Measurements from ENCODE around the gene SP2. TPM values are rescaled to one million over a fixed set of nuclear protein-coding genes. Genes with fewer than 3 reads are reported as not detected.

The SP2 gene
- total RNA-seq, 1 donor from 2014 or later = 12.1 TPM

DNA sequence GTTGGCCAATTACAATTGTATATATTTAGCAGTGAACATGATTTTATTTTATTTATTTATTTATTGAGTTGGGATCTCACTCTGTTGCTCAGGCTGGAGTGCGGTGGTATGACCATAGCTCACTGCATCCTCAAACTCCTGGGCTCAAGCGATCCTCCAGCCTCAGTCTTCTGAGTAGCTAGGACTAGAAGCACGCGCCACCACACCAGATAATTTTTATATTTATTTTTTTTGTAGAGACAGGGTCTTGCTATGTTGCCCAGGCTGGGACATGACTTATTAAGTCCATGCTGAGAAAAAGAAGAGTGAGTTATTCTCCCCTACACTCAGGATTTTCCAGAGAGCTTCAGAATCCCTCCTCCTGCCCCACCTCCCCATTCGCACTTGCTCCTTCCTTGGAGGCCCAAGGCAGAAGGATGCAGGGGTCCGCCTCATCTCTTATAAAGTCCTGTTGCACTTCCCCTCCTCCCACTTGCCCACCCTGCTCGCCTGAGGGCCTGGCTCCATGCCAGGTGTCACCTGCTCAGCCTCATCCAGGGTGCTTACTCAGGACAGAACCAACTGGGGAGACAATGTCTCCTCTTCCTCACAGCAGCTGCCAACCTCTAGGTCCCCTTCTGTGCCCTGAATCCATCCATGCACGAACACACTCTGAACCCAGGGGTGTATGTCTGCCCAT, 16.1 kb upstream of the SP2 start:
- FAIRE-seq = no peak
- Mint-ChIP-seq H3K4me1 (ENCODE audit: low read depth, unreplicated experiment) (peaks cover 18% of the 10 kb centered on the region), H3K27me3 (ENCODE audit: low read depth, unreplicated experiment) (peaks cover 22% of the 10 kb centered on the region), H3K36me3 (ENCODE audit: low read depth, unreplicated experiment) (no peaks in the 10 kb centered on the region), H3K9me3 (ENCODE audit: unreplicated experiment) (no peaks in the 10 kb centered on the region), H3K4me3 (ENCODE audit: unreplicated experiment) (no peak overlapping the region), H3K27ac (ENCODE audit: unreplicated experiment) (no peak overlapping the region)
- H3K27ac ChIP-seq (ENCODE audit: low read depth, low read length) = no peak overlapping the region
- H2AFZ ChIP-seq (ENCODE audit: low read depth, low read length) = no peak overlapping the region
- H3K4me1 ChIP-seq (ENCODE audit: insufficient read depth, low read length) = peaks cover 15% of the 10 kb centered on the region
- no peak overlapping the region for H3K4me3 ChIP-seq (ENCODE audit: insufficient read depth, low read depth, low read length)
- TF ChIP-seq EZH2 (IDR thresholded peaks at IDR 0.05; ENCODE audit: insufficient read depth, low read length) (no peak), CTCF (IDR thresholded peaks at IDR 0.05; ENCODE audit: insufficient read depth, low read depth, low read length) (no peak)
- H3K27me3 ChIP-seq (ENCODE audit: insufficient read depth, low read length) = peaks cover 10% of the 10 kb centered on the region
- H3K36me3 ChIP-seq (ENCODE audit: insufficient read depth, low read length) = no peaks in the 10 kb centered on the region
- H4K20me1 ChIP-seq (ENCODE audit: insufficient read depth, low read length) = no peaks in the 10 kb centered on the region
- H3K9me3 ChIP-seq (ENCODE audit: insufficient read depth, low read depth, low read length) = no peaks in the 10 kb centered on the region
- no peaks in the 10 kb centered on the region for H3K79me2 ChIP-seq (ENCODE audit: insufficient read depth, low read length)
- no peak overlapping the region for H3K9ac ChIP-seq (ENCODE audit: low read length)
- no peak for DNase-seq (ENCODE audit: low read depth)
- H3K4me2 ChIP-seq (ENCODE audit: low read length) = no peak overlapping the region

DNA sequence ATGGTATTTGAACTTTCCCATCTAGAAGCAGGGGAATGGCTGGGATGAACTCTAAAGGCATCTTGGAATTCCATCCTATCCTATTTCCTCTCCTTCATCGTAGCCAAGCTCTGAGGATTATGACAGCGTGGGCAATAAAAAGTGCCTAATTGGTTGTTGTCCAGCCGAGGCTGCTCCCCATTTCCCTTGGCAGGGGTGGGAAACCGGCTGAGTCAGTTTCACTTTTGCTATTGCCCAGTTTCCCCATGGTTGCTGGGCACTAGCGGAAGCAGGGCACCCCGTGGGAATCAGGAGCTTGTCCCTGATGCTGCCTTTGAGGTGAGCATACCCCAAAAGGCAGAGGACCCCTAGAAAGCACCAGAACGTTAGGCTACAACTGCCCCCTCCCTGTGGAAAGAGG, 13.8 kb upstream of the SP2 start:
- H3K27ac ChIP-seq (ENCODE audit: low read depth, low read length) = no peak overlapping the region
- TF ChIP-seq CTCF (IDR thresholded peaks at IDR 0.05; ENCODE audit: insufficient read depth, low read depth, low read length) = no peak
- TF ChIP-seq EZH2 (IDR thresholded peaks at IDR 0.05; ENCODE audit: insufficient read depth, low read length) = no peak
- H3K27me3 ChIP-seq (ENCODE audit: insufficient read depth, low read length) = peaks cover 7% of the 10 kb centered on the region
- FAIRE-seq = no peak
- no peak overlapping the region for H2AFZ ChIP-seq (ENCODE audit: low read depth, low read length)
- H3K9me3 ChIP-seq (ENCODE audit: insufficient read depth, low read depth, low read length) = no peaks in the 10 kb centered on the region
- no peaks in the 10 kb centered on the region for H3K36me3 ChIP-seq (ENCODE audit: insufficient read depth, low read length)
- H3K4me3 ChIP-seq (ENCODE audit: insufficient read depth, low read depth, low read length) = no peak overlapping the region
- Mint-ChIP-seq H3K4me1 (ENCODE audit: low read depth, unreplicated experiment) (peaks cover 18% of the 10 kb centered on the region), H3K27ac (ENCODE audit: unreplicated experiment) (no peak overlapping the region), H3K9me3 (ENCODE audit: unreplicated experiment) (no peaks in the 10 kb centered on the region), H3K27me3 (ENCODE audit: low read depth, unreplicated experiment) (peaks cover 22% of the 10 kb centered on the region), H3K4me3 (ENCODE audit: unreplicated experiment) (no peak overlapping the region), H3K36me3 (ENCODE audit: low read depth, unreplicated experiment) (no peaks in the 10 kb centered on the region)
- peaks cover 15% of the 10 kb centered on the region for H3K4me1 ChIP-seq (ENCODE audit: insufficient read depth, low read length)
- H3K4me2 ChIP-seq (ENCODE audit: low read length) = no peak overlapping the region
- H3K79me2 ChIP-seq (ENCODE audit: insufficient read depth, low read length) = no peaks in the 10 kb centered on the region
- no peaks in the 10 kb centered on the region for H4K20me1 ChIP-seq (ENCODE audit: insufficient read depth, low read length)
- no peak for DNase-seq (ENCODE audit: low read depth)
- H3K9ac ChIP-seq (ENCODE audit: low read length) = no peak overlapping the region
